ENCODE data around the gene RPS24.

RPS24 gene

GRCh38 chr10:78079411-78079810, 45.7 kb downstream of the RPS24 start:
- H3K27ac ChIP-seq: no peak overlapping the region
- DNase-seq (ENCODE audit: low read depth, low spot score): no peak

GRCh38 chr10:78081292-78081691, 47.6 kb downstream of the RPS24 start:
- no peak for DNase-seq (ENCODE audit: low read depth, low spot score)
- no peak overlapping the region for H3K27ac ChIP-seq

- no peak for DNase-seq (ENCODE audit: low read depth, low spot score)
- H3K27ac ChIP-seq: no peak overlapping the region
Observed at GRCh38 chr10:78082636-78083035, 49.0 kb downstream of the RPS24 start.
